ENCODE measurements around the gene SAPCD2.

DNA sequence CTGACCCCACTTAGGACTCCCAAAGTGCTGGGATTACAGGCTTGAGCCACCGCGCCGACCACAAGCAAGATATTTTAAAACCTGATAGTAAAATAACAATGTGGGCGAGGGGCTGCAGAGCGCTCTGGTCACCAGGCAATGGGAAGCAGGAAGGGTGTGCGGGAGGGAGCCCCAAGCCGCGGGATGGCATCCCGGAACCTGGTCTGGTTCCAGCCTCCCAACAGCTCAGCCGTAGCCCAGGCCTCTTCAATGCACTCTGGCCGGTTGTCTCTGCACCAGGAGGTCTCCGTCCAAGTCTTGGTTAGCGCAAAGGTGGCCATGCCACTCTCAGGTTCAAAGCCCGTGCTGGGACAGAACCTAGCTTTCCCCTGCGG, 6.3 kb upstream of the SAPCD2 start:
- TF ChIP-seq EZH2 (IDR thresholded peaks at IDR 0.05; ENCODE audit: borderline replicate concordance, low read length) = no peak
- TF ChIP-seq, protein P1, sequence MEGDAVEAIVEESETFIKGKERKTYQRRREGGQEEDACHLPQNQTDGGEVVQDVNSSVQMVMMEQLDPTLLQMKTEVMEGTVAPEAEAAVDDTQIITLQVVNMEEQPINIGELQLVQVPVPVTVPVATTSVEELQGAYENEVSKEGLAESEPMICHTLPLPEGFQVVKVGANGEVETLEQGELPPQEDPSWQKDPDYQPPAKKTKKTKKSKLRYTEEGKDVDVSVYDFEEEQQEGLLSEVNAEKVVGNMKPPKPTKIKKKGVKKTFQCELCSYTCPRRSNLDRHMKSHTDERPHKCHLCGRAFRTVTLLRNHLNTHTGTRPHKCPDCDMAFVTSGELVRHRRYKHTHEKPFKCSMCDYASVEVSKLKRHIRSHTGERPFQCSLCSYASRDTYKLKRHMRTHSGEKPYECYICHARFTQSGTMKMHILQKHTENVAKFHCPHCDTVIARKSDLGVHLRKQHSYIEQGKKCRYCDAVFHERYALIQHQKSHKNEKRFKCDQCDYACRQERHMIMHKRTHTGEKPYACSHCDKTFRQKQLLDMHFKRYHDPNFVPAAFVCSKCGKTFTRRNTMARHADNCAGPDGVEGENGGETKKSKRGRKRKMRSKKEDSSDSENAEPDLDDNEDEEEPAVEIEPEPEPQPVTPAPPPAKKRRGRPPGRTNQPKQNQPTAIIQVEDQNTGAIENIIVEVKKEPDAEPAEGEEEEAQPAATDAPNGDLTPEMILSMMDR (conservative IDR thresholded peaks at IDR 0.05 in 1 of 2, IDR thresholded peaks at IDR 0.05 in 1 of 2; ENCODE audit: extremely low read depth in 1 of 2, insufficient read depth in 1 of 2, low read depth in 1 of 2, low read length in 2 of 2) = no peak

All from mammary epithelial cell (primary cell).